Measurements from ENCODE around the gene TGFBRAP1. TPM values are rescaled to one million over a fixed set of nuclear protein-coding genes. Genes with fewer than 3 reads are reported as not detected.

TGFBRAP1 gene
- total and polyA plus RNA-seq, 9 of the 15 experiments (the other 6 are each of a cell fraction or from before 2014, with no cell fraction given), result 3.7 to 18.0 (median 11.0) TPM

DNA sequence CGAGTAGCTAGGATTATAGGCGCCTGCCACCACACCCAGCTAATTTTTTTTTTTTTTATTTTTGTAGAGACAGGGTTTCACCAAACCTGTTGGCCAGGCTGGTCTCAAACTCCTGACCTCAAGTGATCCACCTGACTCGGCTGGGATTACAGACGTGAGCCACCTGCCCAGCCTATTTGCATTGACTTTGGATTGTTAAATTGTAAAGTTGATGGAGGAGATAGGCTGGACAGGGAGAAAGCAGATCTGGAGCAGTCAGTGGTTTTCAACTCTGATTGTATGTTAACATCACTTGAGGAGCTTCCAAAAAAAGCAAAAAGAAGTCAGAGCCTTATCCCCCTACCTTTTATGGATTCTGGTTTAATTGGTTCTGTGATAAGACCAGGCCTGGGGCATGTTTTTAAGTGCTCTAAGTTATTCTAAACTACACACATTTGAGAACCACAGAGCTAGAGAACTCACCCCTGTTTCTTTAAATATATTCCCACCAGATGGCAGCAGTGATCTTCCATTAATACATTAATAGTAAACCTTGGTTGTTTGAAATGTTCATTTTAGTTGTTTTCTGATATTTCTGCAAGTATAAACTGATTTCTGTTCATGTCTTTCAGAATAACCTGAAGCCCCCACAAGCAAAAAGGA is 15.3 kb upstream of the TGFBRAP1 start:
- no peak for FAIRE-seq
- Histone ChIP-seq H3K9me1 (ENCODE audit: control insufficient read depth, insufficient read depth, low read length) (no peaks in the 10 kb centered on the region), H4K20me1 (replicated peaks; ENCODE audit: control insufficient read depth, insufficient read depth, low read length) (no peaks in the 10 kb centered on the region), H3K27ac (ENCODE audit: extremely low read depth, low read depth, low read length) (no peak overlapping the region), H3K4me1 (replicated peaks in 1 of 2; ENCODE audit: control insufficient read depth in 2 of 2, insufficient read depth in 2 of 2, low read length in 2 of 2) (no peaks in the 10 kb centered on the region), H2AFZ (ENCODE audit: low read depth, low read length) (no peak overlapping the region), H3K4me3 (no peak overlapping the region), H3K36me3 (ENCODE audit: control insufficient read depth, insufficient read depth, low read length) (peaks cover 90% of the 10 kb centered on the region), H3K79me2 (ENCODE audit: control insufficient read depth, insufficient read depth, low read length) (peaks cover 17% of the 10 kb centered on the region), H3K27me3 (ENCODE audit: control insufficient read depth in 2 of 2, insufficient read depth in 2 of 2, low read length in 2 of 2) (no peaks in the 10 kb centered on the region), H3K9me3 (replicated peaks; ENCODE audit: control insufficient read depth, insufficient read depth, low read depth, low read length) (no peaks in the 10 kb centered on the region), H3K9ac (ENCODE audit: insufficient read depth in 1 of 2, low read depth in 2 of 2, low read length in 2 of 2) (no peak overlapping the region), H3K4me2 (ENCODE audit: insufficient read depth, low read length) (no peak overlapping the region)
- peak; percentile 57; the same call in 2 of the 3 replicates for ATAC-seq
- POLR2A ChIA-PET, result interaction anchor here (1.0 kb wide), 1 partner anchor 176 kb away, joined by 3 read pairs; no protein-coding TSS in a partner anchor
- BruUV-seq (replicated peaks), result no TSS peak
- intact Hi-C loops (cut with micrococcal nuclease), result loop anchor here (1.0 kb wide), 1 partner anchor 176 kb away; no protein-coding TSS in a partner anchor
- CTCF ChIA-PET (ENCODE audit: low intra/inter-chr PET ratio), result interaction anchor here (1.4 kb wide), 1 partner anchor 177 kb away, joined by 6 read pairs; no protein-coding TSS in a partner anchor
- whole genome bisulfite sequencing (ENCODE audit: insufficient coverage, low coverage, missing lambda C conversion rate), result 70% methylated on average over 4 of the region's 4 CpGs
- DNase-seq (ENCODE audit: extremely low read depth in 1 of 4, low spot score in 3 of 4), result peak in 1 of 4 experiments; percentile 33
- in situ Hi-C loops (cut with MboI), result loop anchor here (10.0 kb wide), 1 partner anchor 440 kb away; no protein-coding TSS in a partner anchor
- TF ChIP-seq, protein P1, sequence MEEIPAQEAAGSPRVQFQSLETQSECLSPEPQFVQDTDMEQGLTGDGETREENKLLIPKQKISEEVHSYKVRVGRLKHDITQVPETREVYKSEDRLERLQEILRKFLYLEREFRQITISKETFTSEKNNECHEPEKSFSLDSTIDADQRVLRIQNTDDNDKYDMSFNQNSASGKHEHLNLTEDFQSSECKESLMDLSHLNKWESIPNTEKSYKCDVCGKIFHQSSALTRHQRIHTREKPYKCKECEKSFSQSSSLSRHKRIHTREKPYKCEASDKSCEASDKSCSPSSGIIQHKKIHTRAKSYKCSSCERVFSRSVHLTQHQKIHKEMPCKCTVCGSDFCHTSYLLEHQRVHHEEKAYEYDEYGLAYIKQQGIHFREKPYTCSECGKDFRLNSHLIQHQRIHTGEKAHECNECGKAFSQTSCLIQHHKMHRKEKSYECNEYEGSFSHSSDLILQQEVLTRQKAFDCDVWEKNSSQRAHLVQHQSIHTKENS (CRISPR knock-in tag; IDR thresholded peaks at IDR 0.05), result no peak
- TF ChIP-seq, protein P2, sequence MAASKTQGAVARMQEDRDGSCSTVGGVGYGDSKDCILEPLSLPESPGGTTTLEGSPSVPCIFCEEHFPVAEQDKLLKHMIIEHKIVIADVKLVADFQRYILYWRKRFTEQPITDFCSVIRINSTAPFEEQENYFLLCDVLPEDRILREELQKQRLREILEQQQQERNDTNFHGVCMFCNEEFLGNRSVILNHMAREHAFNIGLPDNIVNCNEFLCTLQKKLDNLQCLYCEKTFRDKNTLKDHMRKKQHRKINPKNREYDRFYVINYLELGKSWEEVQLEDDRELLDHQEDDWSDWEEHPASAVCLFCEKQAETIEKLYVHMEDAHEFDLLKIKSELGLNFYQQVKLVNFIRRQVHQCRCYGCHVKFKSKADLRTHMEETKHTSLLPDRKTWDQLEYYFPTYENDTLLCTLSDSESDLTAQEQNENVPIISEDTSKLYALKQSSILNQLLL (CRISPR knock-in tag; IDR thresholded peaks at IDR 0.05; ENCODE audit: borderline replicate concordance), result no peak
- peak; percentile 35 to 49 for TF ChIP-seq RAD21 (CRISPR knock-in tag; conservative IDR thresholded peaks at IDR 0.05 in 1 of 2, IDR thresholded peaks at IDR 0.05 in 1 of 2)
- peak; percentile 56 for TF ChIP-seq DACH1 (IDR thresholded peaks at IDR 0.05; ENCODE audit: partially characterized antibody)
- TF ChIP-seq, protein P3, sequence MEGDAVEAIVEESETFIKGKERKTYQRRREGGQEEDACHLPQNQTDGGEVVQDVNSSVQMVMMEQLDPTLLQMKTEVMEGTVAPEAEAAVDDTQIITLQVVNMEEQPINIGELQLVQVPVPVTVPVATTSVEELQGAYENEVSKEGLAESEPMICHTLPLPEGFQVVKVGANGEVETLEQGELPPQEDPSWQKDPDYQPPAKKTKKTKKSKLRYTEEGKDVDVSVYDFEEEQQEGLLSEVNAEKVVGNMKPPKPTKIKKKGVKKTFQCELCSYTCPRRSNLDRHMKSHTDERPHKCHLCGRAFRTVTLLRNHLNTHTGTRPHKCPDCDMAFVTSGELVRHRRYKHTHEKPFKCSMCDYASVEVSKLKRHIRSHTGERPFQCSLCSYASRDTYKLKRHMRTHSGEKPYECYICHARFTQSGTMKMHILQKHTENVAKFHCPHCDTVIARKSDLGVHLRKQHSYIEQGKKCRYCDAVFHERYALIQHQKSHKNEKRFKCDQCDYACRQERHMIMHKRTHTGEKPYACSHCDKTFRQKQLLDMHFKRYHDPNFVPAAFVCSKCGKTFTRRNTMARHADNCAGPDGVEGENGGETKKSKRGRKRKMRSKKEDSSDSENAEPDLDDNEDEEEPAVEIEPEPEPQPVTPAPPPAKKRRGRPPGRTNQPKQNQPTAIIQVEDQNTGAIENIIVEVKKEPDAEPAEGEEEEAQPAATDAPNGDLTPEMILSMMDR (IDR thresholded peaks at IDR 0.05 in 2 of 3, conservative IDR thresholded peaks at IDR 0.05 in 1 of 3; ENCODE audit: insufficient read depth in 2 of 3, low read depth in 1 of 3, low read length in 3 of 3), result peak in 2 of 3 experiments; percentile 13 to 54; a peak in 3 of 6 replicates
